ENCODE measurements around the gene GID8.

DNA sequence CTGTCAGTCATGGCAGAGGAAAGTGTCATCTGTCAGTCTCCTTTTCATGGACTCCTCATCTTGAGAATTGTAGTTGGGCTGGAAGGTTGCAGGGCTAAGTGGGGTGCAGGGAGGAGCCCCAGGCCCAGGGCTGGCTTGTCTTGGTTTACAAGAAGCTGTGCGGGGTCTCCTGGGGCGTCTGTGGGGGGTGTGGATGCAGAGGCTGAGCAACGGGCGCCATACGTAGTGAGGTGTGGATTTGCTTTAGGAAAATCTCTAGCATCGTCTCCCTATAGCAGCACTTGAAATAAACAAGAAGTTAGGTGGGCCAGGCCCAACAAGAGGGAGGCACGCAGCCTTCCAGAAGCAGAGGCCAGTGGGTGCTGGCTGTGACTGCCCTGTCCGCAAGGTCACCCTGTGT, 12.8 kb downstream of the GID8 start:
- TF ChIP-seq POLR2A (IDR thresholded peaks at IDR 0.05; ENCODE audit: low read depth) (no peak), POLR2AphosphoS5 (IDR thresholded peaks at IDR 0.05) (no peak), CTCF (IDR thresholded peaks at IDR 0.05) (no peak)

All from esophagus muscularis mucosa (tissue), 3 donors.